ENCODE data around the gene THAP11. TPM values are rescaled to one million over a fixed set of nuclear protein-coding genes. Genes with fewer than 3 reads are reported as not detected.

THAP11 gene
- total RNA-seq, 2 experiments from 2014 or later: 40.6 to 40.7 TPM

DNA sequence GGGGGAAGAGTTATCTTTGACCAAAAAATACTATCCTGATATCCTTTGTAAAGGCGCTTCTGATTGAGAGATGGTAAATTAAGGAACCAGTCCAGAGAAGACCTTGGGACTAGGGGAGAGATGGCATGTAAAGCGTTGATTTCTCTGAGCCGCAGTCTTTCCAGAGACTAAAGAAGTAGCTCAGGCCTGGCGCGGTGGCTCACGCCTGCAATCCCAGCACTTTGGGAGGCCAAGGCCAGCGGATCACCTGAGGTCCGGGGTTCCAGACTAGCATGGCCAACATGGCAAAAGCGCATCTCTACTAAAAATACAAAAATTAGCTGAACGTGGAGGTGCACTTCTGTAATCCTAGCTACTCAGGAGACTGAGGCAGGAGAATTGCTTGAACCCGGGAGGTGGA is 6.0 kb downstream of the THAP11 start:
- H3K27ac Mint-ChIP-seq: peak overlapping the region; percentile 79
- CTCF ChIA-PET: interaction anchor here (1.5 to 2.1 kb wide), 3 partner anchors 21 to 35 kb away, joined by 3 to 14 read pairs (median 5); no protein-coding TSS in a partner anchor
- no peaks in the 10 kb centered on the region for H3K27me3 Mint-ChIP-seq
- no peaks in the 10 kb centered on the region for H3K9me3 Mint-ChIP-seq
- H3K36me3 Mint-ChIP-seq (ENCODE audit: low read depth): peaks cover 27% of the 10 kb centered on the region
- intact Hi-C loops (cut with micrococcal nuclease): no loop called here
- H3K4me3 Mint-ChIP-seq: peak overlapping the region; percentile 93
- TF ChIP-seq, protein P1, sequence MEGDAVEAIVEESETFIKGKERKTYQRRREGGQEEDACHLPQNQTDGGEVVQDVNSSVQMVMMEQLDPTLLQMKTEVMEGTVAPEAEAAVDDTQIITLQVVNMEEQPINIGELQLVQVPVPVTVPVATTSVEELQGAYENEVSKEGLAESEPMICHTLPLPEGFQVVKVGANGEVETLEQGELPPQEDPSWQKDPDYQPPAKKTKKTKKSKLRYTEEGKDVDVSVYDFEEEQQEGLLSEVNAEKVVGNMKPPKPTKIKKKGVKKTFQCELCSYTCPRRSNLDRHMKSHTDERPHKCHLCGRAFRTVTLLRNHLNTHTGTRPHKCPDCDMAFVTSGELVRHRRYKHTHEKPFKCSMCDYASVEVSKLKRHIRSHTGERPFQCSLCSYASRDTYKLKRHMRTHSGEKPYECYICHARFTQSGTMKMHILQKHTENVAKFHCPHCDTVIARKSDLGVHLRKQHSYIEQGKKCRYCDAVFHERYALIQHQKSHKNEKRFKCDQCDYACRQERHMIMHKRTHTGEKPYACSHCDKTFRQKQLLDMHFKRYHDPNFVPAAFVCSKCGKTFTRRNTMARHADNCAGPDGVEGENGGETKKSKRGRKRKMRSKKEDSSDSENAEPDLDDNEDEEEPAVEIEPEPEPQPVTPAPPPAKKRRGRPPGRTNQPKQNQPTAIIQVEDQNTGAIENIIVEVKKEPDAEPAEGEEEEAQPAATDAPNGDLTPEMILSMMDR (IDR thresholded peaks at IDR 0.05): no peak
- DNase-seq: no peak
- no peak for ATAC-seq
- POLR2A ChIA-PET: interaction anchor here (0.7 to 3.9 kb wide), 10 partner anchors 9 to 271 kb away, joined by 3 to 22 read pairs (median 4); partner anchors contain the start of genes NRN1L, RANBP10 and TSNAXIP1
- peaks cover 39% of the 10 kb centered on the region for H3K4me1 Mint-ChIP-seq (ENCODE audit: low read depth)

DNA sequence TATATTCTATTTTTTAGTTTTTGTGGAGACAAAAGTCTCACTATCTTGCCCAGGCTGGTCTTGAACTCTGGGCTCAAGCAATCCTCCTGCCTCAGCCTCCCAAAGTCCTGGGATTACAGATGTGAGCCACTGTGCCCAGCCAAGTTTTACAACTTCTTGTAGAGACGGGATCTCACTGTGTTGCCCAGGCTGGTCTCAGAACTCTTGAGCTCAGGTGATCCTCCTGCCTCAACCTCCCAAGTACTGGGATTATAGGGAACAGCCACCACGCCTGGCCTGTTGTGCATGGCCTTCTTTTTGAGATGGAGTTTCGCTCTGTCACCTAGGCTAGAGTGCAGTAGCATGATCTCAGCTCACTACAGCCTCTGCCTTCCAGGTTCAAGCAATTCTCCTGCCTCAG is 11.6 kb downstream of the THAP11 start:
- intact Hi-C loops (cut with micrococcal nuclease): no loop called here
- peaks cover 13% of the 10 kb centered on the region for H3K36me3 Mint-ChIP-seq (ENCODE audit: low read depth)
- TF ChIP-seq, protein P1 (IDR thresholded peaks at IDR 0.05): no peak
- CTCF ChIA-PET: interaction anchor here (1.1 to 1.5 kb wide), 2 partner anchors 9 to 37 kb away, joined by 3 to 4 read pairs; no protein-coding TSS in a partner anchor
- H3K9me3 Mint-ChIP-seq: no peaks in the 10 kb centered on the region
- POLR2A ChIA-PET: no interaction called here
- ATAC-seq (no peak), DNase-seq (no peak)
- H3K27me3 Mint-ChIP-seq: no peaks in the 10 kb centered on the region
- no peak overlapping the region for H3K27ac Mint-ChIP-seq
- peaks cover 30% of the 10 kb centered on the region for H3K4me1 Mint-ChIP-seq (ENCODE audit: low read depth)
- H3K4me3 Mint-ChIP-seq: no peak overlapping the region

DNA sequence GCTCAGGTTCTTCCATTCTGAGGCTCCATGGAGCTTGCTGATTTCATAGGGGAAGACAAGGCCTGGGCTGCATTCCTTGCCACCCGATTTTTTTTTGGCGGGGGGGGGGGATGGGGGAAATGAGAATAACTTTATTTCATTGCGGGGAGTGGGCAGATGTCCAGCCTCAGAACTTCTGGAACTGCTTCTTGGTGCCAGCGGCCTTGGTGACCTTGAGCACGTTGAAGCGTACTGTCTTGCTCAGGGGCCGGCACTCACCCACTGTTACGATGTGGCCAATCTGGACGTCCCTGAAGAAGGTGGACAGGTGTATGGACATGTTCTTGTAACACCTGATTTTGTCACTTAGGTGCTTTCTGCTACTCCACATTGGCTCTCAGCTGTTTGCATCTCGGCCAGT is 13.7 kb downstream of the THAP11 start:
- intact Hi-C loops (cut with micrococcal nuclease): no loop called here
- Mint-ChIP-seq H3K36me3 (ENCODE audit: low read depth) (peaks cover 10% of the 10 kb centered on the region), H3K4me1 (ENCODE audit: low read depth) (peaks cover 23% of the 10 kb centered on the region), H3K27ac (no peak overlapping the region), H3K4me3 (no peak overlapping the region), H3K27me3 (no peaks in the 10 kb centered on the region), H3K9me3 (no peaks in the 10 kb centered on the region)
- TF ChIP-seq, protein P1 (IDR thresholded peaks at IDR 0.05): no peak
- ChIA-PET CTCF (interaction anchor here (0.8 to 1.8 kb wide), 3 partner anchors 10 to 335 kb away, joined by 3 to 5 read pairs (median 3); partner anchors contain the start of gene NRN1L), POLR2A (interaction anchor here (1.6 kb wide), 1 partner anchor 10 kb away, joined by 3 read pairs; no protein-coding TSS in a partner anchor)
- no peak for ATAC-seq
- DNase-seq: no peak

GRCh38 chr16:67856927-67857546 is 14.9 kb downstream of the THAP11 start:
- ChIA-PET POLR2A (interaction anchor here (0.6 to 1.3 kb wide), 3 partner anchors 9 to 161 kb away, joined by 3 to 4 read pairs (median 4); partner anchors contain the start of gene CENPT), CTCF (interaction anchor here (1.0 to 1.3 kb wide), 2 partner anchors 27 to 85 kb away, joined by 3 to 4 read pairs; no protein-coding TSS in a partner anchor)
- intact Hi-C loops (cut with micrococcal nuclease): no loop called here
- Mint-ChIP-seq H3K9me3 (no peaks in the 10 kb centered on the region), H3K4me1 (ENCODE audit: low read depth) (peaks cover 23% of the 10 kb centered on the region), H3K36me3 (ENCODE audit: low read depth) (peaks cover 10% of the 10 kb centered on the region), H3K27me3 (no peaks in the 10 kb centered on the region), H3K27ac (peak overlapping the region; percentile 36), H3K4me3 (no peak overlapping the region)
- no peak for ATAC-seq
- DNase-seq: no peak
- TF ChIP-seq, protein P1 (IDR thresholded peaks at IDR 0.05): no peak

All from activated CD8-positive, alpha-beta T cell treated with anti-CD3 and anti-CD28 coated beads for 36 hours (primary cell).